Ishikawa (cell line): ENCODE data around the gene RTN3.

Experiments used
- CEBPB ChIP-seq: IDR thresholded peaks from 2 replicates; pipeline ENCODE4 v1.6.1; 2012
- CREB1 ChIP-seq: IDR thresholded peaks from 2 replicates; pipeline ENCODE4 v1.6.1; 2012; ENCODE audit warnings: low read depth
- TAF1 ChIP-seq: IDR thresholded peaks from 2 replicates; pipeline ENCODE4 v1.6.1; 2012; ENCODE audit warnings: low read depth, mild to moderate bottlenecking
- TCF12 ChIP-seq: IDR thresholded peaks from 2 replicates; pipeline ENCODE4 v1.6.1; 2012; ENCODE audit warnings: low read depth
- YY1 ChIP-seq: IDR thresholded peaks from 2 replicates; pipeline ENCODE4 v1.6.1; 2012; ENCODE audit warnings: low read depth
- TF ChIP-seq, protein P1 (sequence below): IDR thresholded peaks from 2 replicates; pipeline ENCODE4 v1.6.1; 2012; ENCODE audit warnings: low read depth, mild to moderate bottlenecking

DNA sequence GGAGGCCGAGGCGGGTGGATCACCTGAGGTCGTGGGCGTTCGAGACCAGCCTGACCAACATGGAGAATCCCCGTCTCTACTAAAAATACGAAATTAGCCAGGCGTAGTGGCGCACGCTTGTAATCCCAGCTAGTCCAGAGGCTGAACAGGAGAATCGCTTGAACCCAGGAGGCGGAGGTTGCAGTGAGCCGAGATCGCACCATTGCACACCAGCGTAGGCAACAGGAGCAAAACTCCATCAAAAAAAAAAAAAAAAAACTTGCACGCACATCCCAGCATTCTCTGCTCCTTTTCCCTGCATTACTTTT is 9.2 kb upstream of the RTN3 start:
- TF ChIP-seq CEBPB (no peak), TCF12 (no peak), CREB1 (no peak), TAF1 (no peak), YY1 (no peak)
- TF ChIP-seq, protein P1, sequence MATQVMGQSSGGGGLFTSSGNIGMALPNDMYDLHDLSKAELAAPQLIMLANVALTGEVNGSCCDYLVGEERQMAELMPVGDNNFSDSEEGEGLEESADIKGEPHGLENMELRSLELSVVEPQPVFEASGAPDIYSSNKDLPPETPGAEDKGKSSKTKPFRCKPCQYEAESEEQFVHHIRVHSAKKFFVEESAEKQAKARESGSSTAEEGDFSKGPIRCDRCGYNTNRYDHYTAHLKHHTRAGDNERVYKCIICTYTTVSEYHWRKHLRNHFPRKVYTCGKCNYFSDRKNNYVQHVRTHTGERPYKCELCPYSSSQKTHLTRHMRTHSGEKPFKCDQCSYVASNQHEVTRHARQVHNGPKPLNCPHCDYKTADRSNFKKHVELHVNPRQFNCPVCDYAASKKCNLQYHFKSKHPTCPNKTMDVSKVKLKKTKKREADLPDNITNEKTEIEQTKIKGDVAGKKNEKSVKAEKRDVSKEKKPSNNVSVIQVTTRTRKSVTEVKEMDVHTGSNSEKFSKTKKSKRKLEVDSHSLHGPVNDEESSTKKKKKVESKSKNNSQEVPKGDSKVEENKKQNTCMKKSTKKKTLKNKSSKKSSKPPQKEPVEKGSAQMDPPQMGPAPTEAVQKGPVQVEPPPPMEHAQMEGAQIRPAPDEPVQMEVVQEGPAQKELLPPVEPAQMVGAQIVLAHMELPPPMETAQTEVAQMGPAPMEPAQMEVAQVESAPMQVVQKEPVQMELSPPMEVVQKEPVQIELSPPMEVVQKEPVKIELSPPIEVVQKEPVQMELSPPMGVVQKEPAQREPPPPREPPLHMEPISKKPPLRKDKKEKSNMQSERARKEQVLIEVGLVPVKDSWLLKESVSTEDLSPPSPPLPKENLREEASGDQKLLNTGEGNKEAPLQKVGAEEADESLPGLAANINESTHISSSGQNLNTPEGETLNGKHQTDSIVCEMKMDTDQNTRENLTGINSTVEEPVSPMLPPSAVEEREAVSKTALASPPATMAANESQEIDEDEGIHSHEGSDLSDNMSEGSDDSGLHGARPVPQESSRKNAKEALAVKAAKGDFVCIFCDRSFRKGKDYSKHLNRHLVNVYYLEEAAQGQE, result no peak
